Amygdala (tissue), 56 donors: ENCODE measurements around the gene TTC28.

Experiments
- DNase-seq, 56 donors: peaks; one replicate each; lab custom pipeline; 2025; lab: John Stamatoyannopoulos, UW

TTC28 gene

DNA sequence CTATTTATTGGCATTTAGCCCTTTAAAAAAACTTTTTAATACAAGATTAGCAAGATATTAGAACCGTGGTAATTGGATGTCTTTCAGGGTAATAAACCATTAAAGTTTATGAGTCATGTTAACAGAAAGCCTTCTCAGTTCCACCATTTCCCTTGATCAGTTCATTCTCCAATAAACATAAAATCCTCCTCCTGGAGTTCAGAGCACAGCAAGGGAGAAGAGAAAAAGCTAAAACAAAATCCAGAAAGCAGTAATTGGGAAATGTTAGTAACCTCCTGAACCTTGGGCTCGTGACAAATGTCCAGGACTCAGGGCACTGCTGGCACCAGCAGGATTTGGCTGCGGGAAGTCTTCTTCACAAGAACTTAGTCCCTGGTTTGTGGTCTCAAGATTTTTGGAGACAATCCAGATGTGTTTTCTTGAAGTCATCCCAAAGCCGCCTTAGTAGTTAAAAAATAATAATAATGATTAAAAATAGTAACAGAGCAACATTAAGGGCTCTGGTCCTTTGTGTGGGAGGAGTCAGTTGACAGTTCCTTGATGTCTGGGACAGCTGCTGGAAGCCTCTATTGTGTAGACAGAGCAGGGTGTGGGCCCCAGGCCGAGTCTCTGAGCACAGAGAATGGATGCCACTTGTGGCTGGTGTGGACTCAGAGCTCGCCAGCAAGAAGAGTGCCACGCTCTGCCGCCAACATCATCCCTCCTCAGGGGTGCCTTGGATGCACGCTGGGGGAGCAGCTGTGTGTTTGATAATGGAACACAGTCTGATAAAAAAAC, 717.2 kb downstream of the TTC28 start:
- peak in 4 of 56 donors; percentile 15 to 55 (median 22) for DNase-seq

DNA sequence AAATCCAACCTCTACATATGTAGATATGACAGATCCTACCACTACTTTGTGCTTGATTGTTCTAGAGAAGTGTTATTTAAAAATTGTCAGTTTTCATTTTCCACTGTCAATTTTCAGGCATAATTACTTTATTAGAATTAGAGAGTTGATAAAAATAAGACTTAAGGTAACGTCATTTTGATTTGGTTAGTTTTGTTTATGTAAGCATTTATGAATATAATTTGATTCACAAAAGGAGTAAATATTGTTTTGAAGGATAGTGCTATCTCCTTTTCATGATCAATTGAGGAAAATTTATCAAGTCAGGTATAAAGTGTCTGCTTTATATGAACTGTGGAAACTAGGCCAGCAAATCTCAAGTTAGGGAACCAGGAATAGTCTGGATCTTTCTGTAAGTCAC, 718.0 kb downstream of the TTC28 start:
- no peak for DNase-seq

DNA sequence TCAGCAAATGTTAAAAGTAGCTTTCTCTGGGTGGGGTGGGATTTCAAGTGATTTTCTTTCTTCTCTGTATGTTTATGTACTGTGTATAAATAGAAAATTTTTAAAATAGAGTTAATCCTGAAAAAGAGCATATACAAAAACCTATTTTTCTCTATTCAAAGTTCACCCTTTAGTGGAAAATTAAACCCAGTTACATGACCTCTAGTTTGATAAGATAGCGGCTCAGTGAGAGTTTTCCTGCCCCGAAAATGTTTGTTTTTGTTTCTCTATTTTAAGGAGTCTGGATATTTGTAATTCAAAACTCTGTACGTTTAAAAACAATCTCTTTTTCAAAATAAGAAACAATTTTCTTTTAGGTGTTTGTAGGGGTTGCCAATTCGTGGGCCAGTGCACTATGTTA, 718.5 kb downstream of the TTC28 start:
- no peak for DNase-seq

DNA sequence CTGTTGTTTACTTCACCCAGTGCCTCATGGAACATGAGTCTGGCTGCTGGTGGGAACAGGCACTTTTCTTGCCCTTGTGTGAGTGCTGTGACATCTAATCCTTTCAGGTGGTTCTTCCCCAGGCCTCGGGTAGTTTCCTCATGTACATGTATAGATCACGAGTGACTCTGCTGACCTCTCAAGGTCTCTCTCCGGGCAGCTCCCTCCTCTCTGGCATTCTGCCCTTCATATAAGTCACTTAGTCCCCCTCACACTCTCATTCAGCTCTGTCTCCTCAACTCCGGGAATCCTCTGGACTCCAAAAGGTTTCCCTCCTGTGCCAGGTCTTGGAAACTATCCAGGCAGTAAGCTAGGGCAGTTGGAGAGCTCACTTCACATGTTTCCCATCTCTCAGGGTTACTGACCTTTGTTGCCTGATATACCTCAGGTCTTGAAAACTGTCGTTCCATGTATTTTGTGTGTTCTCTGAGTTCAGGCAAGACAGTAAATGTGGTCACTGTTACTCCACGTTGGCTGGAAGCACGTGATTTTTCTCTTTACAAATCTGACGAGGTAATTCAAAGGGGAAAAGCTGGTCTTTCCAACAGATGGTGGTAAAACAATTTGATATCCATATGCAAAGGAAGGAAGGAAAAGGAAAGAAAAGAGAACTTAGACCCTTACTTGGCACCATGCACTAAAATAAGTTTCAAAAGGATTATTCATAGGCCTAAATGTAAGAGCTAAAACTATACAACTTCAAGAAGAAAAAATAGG, 720.1 kb downstream of the TTC28 start:
- DNase-seq = peak in 2 of 56 donors; percentile 19 to 22

DNA sequence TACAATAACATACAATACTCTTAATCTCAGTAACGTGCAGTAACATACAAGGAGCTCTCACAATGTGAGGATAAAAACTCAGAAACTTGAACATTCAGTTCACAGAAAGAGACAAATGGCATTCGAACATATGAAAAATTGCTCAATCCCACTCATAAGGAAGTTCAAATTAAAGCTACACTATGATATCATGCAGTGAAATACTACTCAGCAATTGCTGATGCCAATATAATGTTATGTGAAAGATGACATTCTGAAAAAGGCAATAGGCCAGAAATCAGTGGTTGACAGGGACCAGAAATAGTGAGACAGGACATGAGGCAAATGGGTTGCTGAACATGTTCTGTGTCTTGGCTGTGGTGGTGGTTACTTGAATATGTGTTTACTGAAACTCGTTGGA, 726.9 kb downstream of the TTC28 start:
- DNase-seq = no peak

DNA sequence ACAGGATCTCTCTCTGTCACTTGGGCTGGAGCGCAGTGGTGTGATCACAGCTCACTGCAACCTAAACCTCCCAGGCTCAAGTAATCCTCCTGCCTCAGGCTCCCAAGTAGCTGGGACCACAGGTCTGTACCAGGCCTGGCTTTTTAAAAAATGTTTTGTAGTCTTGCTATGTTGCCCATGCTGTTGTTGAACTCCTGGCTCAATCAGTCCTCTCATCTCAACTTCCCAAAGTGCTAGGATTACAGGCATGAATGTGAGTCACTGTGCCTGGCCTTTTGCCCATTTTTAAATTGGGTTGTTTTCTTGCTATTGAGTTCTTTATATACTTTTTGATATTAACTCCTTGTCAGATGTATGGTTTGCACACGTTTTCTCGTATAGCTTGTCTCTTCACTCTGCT, 727.5 kb downstream of the TTC28 start:
- DNase-seq = no peak

DNA sequence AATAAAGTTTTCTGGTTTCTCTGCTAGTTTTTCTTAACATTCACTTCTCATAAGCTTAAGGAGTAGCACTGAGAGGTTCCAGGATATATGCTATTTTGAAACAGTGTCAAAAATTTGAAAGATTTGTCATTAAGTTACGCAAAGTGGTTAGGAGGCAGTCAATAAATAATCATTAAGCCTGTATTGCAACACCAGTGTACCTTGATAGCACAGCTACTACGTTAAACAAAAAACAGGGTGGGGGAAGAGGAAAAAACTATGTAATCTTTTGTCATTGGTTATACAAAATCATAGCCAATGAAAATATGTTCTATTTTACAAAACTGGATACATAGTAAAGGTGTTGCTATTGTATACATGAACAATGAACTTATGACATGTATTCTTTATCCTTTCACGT, 730.2 kb downstream of the TTC28 start:
- DNase-seq = no peak

DNA sequence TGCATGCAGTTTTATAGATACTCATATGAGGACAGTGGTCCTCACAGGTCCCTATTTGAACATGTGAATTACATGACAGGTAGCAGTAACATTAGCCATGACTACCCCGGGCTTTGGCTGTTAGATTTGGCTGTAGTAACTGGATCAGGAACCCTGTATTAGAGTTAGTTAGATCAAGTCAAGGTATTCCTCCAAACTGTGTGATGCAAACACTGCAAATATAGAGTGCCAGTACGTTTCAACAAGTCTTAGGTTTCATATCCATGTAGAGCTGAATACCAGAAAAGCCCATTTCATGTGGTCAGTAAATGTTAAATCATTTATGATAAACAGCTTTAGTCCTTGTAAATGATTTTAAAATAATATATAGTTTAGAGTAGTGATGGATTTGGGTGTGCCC, 731.1 kb downstream of the TTC28 start:
- no peak for DNase-seq

DNA sequence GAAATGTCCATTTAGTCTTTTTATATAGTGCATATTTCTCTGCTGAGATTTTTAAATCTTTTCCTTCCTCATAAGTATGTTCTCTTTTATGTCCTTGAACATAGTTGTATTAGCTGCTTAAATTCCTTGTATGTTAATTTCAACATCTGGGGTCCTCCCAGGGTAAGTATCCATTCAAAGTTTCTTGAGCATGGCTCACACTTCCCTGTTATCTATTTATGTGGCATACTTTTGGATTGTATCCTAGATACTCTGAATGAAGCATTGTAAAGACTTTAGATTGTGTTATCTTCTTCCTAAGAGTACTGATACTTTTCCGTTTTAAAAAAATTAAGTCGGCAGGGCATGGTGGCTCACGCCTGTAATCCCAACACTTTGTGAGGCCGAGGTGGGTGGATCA, 732.2 kb downstream of the TTC28 start:
- DNase-seq = no peak

DNA sequence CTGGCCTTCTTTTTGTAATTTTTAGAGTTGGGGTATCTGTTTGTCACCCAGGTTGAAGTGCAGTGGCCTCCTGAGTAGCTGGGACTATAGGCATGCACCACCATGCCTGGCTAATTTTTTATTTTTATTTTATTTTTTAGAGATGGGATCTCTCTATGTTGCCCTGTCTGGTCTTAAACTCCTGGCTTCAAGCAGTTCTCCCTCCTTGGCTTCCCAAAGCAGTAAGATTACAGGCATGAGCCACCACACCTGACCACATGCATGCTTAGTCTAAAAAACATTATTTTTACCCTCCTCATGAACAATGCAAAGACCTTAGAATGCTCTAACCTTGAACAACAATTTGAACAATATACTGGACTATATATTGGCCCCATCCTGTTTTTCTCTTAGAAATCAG, 738.5 kb downstream of the TTC28 start:
- no peak for DNase-seq

DNA sequence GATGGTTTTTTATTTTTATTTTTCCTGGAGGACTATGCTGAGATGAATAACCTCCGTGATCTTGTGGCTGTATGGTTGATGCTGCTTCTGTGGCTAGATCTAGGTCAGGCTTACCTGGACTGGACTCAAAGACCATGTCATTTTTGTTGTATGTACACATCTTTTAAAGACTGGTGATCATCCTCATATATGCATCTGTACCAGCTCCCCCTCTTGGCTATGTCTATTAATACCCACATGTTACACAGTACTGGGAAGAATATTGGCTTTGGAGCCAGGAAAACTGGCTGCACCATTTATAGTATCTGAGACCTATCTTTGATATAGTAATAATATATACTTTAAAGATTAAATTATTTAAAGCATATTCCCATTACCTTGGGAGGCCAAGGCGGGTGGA, 742.2 kb downstream of the TTC28 start:
- DNase-seq = no peak

DNA sequence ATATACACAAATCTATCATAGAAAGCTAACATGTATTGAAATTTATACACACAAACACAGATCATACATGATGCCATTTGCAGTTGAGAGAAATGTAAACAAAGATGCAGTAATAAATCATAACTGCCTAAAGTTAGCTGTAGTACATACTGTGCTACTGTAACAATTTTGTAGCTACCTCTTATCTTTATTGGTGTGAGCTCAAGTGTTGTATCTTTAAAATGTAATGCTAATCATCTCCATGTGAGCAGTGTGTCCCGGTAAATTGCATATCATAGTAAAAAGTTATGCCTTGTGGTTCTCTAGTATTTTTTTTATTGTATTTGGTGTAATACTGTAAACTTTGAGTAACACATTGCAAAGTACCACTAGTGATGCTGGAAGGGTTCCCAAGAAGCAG, 743.7 kb downstream of the TTC28 start:
- no peak for DNase-seq

DNA sequence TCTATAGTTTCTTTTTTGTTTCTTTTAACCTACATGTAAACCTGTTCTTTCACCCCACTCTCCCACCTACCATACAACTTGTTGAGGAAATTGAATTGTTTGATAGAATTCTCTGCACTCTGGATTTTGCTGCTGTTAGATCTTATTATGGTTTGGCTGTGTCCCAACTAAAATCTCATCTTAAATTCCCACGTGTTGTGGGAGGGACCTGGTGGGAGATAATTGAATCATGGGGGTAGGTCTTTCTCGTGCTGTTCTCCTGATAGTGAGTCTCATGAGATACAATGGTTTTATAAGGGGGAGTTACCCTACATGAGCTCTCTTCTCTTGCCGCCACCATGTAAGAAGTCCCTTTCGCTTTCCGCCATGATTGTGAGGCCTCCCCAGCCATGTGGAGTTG, 745.6 kb downstream of the TTC28 start:
- no peak for DNase-seq

DNA sequence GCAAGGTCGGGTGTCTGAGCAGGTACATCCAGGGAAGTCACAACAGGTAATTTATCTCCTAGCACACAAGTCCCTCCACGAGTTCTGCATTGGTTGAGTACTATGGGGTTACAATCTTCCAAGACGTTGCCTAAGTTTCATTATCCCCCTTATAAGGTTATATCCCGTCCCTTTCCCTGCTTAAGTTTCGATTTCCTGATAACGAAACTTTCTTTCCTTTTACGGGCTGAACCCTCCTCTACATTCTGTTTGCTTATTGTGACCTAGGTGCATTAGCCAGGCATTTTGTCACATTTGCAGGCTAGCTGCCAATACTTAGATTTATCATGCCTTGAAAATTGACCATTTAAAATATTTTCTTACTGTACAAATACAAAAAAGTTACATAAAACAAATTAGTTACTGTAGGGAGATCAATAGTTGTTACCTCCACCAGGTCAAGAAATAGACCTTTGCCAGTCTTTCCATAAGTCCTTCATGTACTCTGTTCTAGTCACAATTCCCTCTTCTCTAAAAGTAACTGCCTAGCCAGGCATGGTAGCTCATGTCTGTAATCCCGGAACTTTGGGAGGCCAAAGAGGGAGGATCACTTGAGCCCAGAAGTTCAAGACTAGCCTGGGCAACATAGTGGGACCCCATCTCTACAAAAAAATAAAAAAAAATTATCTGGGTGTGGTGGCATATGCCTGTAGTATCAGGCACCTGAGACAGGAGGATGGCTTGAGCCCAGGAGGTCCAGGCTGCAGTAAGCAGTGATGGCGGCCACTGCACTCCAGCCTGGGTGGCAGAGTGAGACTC, 746.3 kb downstream of the TTC28 start:
- DNase-seq = no peak

DNA sequence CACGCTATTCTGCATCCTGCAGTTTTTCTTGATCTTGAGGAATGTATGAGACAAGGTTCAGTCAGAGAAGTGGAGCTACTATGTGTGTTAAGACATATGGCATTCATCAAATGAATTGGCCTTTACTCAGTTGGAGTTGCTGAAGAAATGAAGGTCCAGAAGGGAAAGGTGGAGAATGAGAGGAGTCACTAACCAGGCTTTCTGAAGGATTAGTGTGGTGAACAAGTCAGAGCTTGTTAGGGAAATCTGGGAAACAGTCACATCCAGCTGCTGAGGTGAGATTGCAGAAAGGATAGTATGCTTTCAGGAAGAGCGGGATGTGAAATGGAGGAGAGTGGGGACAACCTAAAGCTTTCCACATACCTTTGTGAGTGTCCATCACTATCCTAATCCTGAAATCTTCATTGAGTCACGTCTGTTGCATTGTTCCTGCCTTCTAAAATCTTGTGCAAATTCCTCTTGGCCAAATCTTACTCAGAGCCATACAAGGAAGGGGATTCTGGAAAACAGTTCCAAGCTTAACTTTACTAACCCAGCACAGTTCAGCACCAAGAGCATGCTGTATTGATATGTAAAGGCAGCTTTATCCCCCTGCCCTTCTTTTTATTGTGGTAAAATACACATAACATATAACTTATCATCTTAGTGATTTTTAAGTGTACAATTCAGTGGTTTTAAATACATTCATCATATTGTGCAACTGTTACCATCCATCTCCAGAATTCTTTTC, 749.1 kb downstream of the TTC28 start:
- no peak for DNase-seq
